ENCODE results near the gene TOX3.
A peak's percentile ranks its signal among the peaks of the same experiment; 100 is the strongest.

The TOX3 gene

DNA sequence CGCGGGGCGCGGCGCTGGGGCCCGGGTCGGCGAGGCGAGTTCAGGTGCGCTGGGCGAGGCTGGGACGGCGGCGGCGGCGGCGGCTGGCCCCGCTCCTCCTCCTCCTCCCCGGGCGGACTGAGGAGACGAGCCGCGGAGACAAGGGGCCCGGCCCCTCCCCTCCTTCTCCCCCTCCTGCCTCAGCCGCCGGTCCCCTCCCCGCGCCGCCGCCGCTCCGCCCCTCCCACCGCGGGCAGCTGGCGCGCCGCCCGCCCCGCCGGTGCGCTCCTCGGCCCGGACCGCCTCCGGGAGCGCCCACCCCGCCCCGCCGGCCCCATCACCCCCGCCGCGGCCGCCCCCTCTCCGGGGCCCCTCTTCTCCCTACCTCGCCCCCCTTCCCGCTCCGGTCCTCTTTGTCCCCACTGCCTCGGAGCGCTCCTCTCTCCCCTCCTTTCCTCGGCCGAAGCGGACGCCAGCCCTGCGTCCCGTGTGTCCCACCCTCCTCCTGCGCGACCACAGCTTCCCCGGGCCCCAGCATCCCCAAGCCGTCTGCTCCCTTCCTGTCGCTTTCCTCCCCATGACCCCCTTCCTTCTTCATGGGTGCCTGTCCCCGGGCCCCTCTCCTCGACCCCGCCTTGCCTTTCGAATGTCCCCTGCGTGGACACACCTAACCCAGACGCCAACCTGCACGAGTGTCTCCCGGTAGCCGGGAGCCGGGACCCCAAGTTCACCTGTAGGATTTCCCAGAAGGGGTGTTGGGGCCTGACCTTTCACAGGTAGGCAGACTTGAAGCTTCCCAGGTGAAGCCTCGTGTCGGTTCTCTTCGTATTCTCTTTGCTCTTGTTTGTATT lies at the start of gene TOX3:
Gene TOX3 (minus strand): TSS at position 140 of the 830 bp plus-strand sequence. CDS start 420 bp downstream, outside the sequence.
- peak within 1 kb of the TSS; percentile 63 to 68 for H3K4me3 ChIP-seq (ENCODE audit: low read depth in 1 of 2, low read length in 2 of 2)
- H3K4me1 ChIP-seq (ENCODE audit: control insufficient read depth in 1 of 2, insufficient read depth in 2 of 2, low read length in 2 of 2), result peaks cover 0 to 18% of the 10 kb centered on the region in 2 donors
- H3K9me3 ChIP-seq (ENCODE audit: control insufficient read depth in 1 of 2, low read length in 2 of 2), result no peaks in the 10 kb centered on the region
- H3K27ac ChIP-seq (ENCODE audit: low read length), result no peak within 1 kb of the TSS
- H3K27me3 ChIP-seq (ENCODE audit: low read depth, low read length), result no peaks in the 10 kb centered on the region
- no peaks in the 10 kb centered on the region for H3K36me3 ChIP-seq (ENCODE audit: control insufficient read depth in 1 of 2, insufficient read depth in 2 of 2, low read length in 2 of 2)

DNA sequence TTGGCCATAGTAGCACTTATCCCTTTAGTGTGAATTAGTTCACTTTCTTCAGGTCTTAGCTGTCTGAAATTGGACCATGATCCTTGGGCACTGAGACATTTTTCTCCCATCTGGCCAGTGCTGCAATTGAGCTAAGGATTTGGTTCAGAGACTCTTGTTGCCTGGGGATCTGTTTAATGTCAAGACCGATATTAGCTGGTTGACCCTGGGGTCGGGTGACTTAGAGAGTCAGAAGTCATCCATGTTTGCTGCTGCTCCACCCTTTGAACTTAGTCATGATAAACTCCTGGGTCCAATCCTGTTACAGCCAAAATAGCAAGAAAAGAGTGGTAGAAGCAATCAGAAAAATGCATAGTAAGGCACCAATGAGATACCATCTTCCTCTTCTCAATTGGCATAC lies 45.8 kb upstream of the TOX3 start:
- H3K4me3 ChIP-seq (ENCODE audit: low read depth in 1 of 2, low read length in 2 of 2), result no peak overlapping the region
- no peaks in the 10 kb centered on the region for H3K27me3 ChIP-seq (ENCODE audit: low read depth, low read length)
- no peaks in the 10 kb centered on the region for H3K36me3 ChIP-seq (ENCODE audit: control insufficient read depth in 1 of 2, insufficient read depth in 2 of 2, low read length in 2 of 2)
- H3K9me3 ChIP-seq (ENCODE audit: control insufficient read depth in 1 of 2, low read length in 2 of 2), result no peaks in the 10 kb centered on the region
- peaks cover 0 to 6% of the 10 kb centered on the region in 2 donors for H3K4me1 ChIP-seq (ENCODE audit: control insufficient read depth in 1 of 2, insufficient read depth in 2 of 2, low read length in 2 of 2)
- no peak overlapping the region for H3K27ac ChIP-seq (ENCODE audit: low read length)

DNA sequence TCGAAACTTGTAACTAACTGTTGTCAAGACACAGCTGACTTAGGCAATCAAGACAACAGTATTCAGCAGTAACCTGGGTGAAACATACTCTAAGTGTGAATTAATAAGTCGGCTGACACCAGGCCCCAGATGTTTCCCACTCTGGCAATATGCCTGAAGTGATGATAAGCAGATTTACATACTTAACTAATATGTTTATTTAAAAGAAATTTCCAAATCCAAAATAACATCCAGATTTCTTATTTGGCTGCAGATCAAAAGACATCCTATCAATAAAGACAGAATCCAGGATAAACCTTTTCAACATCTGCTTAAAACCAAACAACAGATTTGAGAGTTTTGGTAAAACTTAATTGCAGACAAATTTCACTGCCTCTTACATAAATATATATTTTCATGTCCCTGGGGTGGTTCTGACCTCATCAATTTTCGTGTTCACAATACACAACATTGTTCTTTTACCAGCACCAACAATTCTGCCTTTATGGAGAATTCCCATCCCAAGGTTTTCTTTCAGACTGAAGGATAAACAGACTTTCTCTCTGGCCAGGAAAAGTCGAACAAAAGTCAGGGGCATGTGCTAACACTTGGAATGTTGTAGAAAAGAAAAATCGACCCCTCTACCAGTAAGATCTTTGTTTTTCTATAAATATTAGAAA lies 45.1 kb upstream of the TOX3 start:
- Histone ChIP-seq H3K36me3 (ENCODE audit: control insufficient read depth in 1 of 2, insufficient read depth in 2 of 2, low read length in 2 of 2) (no peaks in the 10 kb centered on the region), H3K9me3 (ENCODE audit: control insufficient read depth in 1 of 2, low read length in 2 of 2) (no peaks in the 10 kb centered on the region), H3K27ac (ENCODE audit: low read length) (no peak overlapping the region), H3K27me3 (ENCODE audit: low read depth, low read length) (no peaks in the 10 kb centered on the region), H3K4me1 (ENCODE audit: control insufficient read depth in 1 of 2, insufficient read depth in 2 of 2, low read length in 2 of 2) (no peaks in the 10 kb centered on the region), H3K4me3 (ENCODE audit: low read depth in 1 of 2, low read length in 2 of 2) (no peak overlapping the region)

DNA sequence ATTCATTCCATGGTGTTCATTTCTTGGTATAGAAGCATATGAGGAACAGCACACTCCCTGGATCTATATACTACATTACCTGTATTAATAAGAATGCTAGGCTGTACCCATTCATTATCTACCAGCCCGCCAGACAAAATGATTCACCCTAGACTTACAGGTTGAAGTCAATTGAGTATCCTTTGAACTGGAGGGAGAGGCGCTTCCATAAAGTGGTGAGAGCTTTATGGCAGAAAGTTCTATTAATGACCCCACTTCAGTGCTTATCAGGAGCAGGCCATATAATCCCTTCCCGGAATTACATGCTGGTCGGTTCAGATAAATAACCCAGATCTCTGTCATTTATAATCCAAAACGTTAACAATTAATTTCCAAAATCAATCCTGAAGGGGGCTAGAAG lies 44.5 kb upstream of the TOX3 start:
- no peaks in the 10 kb centered on the region for H3K9me3 ChIP-seq (ENCODE audit: control insufficient read depth in 1 of 2, low read length in 2 of 2)
- H3K36me3 ChIP-seq (ENCODE audit: control insufficient read depth in 1 of 2, insufficient read depth in 2 of 2, low read length in 2 of 2), result no peaks in the 10 kb centered on the region
- no peak overlapping the region for H3K27ac ChIP-seq (ENCODE audit: low read length)
- no peak overlapping the region for H3K4me3 ChIP-seq (ENCODE audit: low read depth in 1 of 2, low read length in 2 of 2)
- H3K27me3 ChIP-seq (ENCODE audit: low read depth, low read length), result no peaks in the 10 kb centered on the region
- no peaks in the 10 kb centered on the region for H3K4me1 ChIP-seq (ENCODE audit: control insufficient read depth in 1 of 2, insufficient read depth in 2 of 2, low read length in 2 of 2)

DNA sequence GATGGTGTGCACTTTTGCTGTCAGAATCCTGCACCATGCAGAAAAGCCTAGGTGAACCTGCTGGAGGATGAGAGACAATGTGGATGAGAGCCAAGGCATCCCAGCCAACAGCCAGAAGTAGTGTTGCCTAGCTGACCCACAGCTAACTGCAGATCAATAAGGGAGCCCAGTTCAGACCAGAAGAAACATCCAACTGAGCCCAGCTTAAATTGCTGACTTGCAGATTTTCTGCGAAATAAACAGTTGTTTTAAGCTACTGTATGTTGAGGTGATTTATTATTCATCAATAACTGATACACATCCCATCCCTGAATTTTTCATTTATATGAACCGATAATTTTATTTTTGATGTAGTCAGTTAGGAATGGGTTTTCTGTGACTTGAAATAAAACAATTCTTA lies 39.2 kb upstream of the TOX3 start:
- Histone ChIP-seq H3K36me3 (ENCODE audit: control insufficient read depth in 1 of 2, insufficient read depth in 2 of 2, low read length in 2 of 2) (no peaks in the 10 kb centered on the region), H3K27ac (ENCODE audit: low read length) (no peak overlapping the region), H3K27me3 (ENCODE audit: low read depth, low read length) (no peaks in the 10 kb centered on the region), H3K9me3 (ENCODE audit: control insufficient read depth in 1 of 2, low read length in 2 of 2) (no peaks in the 10 kb centered on the region), H3K4me3 (ENCODE audit: low read depth in 1 of 2, low read length in 2 of 2) (no peak overlapping the region), H3K4me1 (ENCODE audit: control insufficient read depth in 1 of 2, insufficient read depth in 2 of 2, low read length in 2 of 2) (no peaks in the 10 kb centered on the region)

DNA sequence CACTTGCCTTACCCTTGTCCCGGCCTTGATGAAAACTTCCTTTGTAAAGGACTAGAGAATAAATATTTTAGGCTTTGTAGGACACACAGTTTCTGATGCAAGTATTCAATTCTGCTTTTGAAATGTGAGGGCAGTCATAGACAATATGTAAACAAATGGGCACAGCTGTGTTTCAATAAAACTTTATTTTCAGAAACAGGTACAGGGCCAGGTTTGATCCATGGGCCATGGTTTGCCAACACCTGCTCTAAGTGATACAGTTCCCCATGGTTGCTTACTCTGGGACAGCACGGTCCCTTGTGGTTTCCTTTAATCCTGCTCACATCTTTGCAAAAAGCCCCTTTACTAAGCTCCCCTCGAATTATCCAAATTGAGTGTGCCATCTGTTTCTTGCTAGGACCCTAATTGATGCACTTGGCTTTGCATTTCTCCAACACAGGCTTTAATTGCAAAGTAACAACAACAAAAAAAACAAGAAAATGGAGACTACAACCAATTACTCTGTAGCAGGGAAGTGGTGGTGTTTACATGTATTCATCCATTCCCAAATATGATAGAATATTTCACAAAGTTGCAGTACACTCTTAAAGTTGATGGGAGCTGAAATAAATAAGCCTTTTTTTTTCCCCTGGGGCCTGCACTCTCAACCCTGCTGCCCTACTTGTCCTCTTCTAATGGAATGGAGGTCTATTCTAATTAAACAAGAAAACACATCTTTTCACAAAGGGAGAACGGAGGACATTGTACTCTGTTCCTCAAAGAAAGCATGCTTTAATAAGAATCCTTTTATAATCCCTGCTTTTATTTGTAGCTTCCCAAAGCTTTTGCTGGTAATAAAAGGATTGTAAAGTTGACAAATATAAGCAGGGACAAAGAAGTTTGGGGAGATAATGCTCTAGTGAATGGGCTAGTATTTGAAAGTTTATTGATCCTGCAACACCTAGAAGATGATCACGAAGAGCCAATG lies 37.7 kb upstream of the TOX3 start:
- Histone ChIP-seq H3K9me3 (ENCODE audit: control insufficient read depth in 1 of 2, low read length in 2 of 2) (no peaks in the 10 kb centered on the region), H3K27ac (ENCODE audit: low read length) (no peak overlapping the region), H3K4me1 (ENCODE audit: control insufficient read depth in 1 of 2, insufficient read depth in 2 of 2, low read length in 2 of 2) (no peaks in the 10 kb centered on the region), H3K4me3 (ENCODE audit: low read depth in 1 of 2, low read length in 2 of 2) (no peak overlapping the region), H3K36me3 (ENCODE audit: control insufficient read depth in 1 of 2, insufficient read depth in 2 of 2, low read length in 2 of 2) (no peaks in the 10 kb centered on the region), H3K27me3 (ENCODE audit: low read depth, low read length) (no peaks in the 10 kb centered on the region)

DNA sequence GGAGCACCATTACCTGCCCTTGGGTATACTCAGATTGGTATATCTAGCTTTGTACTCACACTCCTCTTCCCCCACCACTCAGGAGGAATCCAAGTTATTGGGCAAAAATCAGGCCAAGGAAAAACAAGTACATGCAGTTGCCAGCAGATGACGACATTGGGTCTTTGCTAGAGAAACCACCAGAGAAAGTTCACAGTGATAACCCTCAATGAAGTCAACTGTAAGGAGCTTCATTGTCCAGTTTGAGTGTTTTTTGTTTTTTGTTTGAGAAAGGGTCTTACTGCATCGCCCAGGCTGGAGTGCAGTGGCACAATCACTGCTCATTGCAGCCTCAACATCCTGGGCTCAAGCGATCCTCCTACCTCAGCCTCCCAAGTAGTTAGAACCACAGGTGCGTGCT lies 34.6 kb upstream of the TOX3 start:
- H3K4me3 ChIP-seq (ENCODE audit: low read depth in 1 of 2, low read length in 2 of 2), result no peak overlapping the region
- no peaks in the 10 kb centered on the region for H3K36me3 ChIP-seq (ENCODE audit: control insufficient read depth in 1 of 2, insufficient read depth in 2 of 2, low read length in 2 of 2)
- peaks cover 0 to 3% of the 10 kb centered on the region in 2 donors for H3K4me1 ChIP-seq (ENCODE audit: control insufficient read depth in 1 of 2, insufficient read depth in 2 of 2, low read length in 2 of 2)
- no peak overlapping the region for H3K27ac ChIP-seq (ENCODE audit: low read length)
- H3K9me3 ChIP-seq (ENCODE audit: control insufficient read depth in 1 of 2, low read length in 2 of 2), result no peaks in the 10 kb centered on the region
- no peaks in the 10 kb centered on the region for H3K27me3 ChIP-seq (ENCODE audit: low read depth, low read length)

DNA sequence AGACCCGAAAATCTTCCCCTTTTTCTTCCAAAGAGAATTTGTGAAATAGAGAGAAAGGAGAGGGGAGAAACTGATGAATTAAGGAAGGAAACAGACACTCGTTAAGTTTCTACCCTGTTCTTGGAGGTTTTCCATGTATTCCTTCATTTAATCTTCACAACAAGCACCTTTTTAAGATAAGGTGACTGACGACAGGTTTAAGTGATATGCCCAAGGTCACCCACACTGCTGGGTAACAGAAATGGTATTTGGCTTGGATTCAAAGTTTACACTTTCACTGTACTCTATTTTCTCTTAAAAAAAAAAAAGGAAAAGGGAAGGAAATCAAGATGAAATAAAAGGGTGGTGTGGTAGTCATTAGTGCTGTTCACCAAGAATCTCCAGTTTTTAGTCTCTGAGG lies 33.5 kb upstream of the TOX3 start:
- Histone ChIP-seq H3K9me3 (ENCODE audit: control insufficient read depth in 1 of 2, low read length in 2 of 2) (no peaks in the 10 kb centered on the region), H3K4me1 (ENCODE audit: control insufficient read depth in 1 of 2, insufficient read depth in 2 of 2, low read length in 2 of 2) (peaks cover 0 to 3% of the 10 kb centered on the region in 2 donors), H3K27ac (ENCODE audit: low read length) (no peak overlapping the region), H3K27me3 (ENCODE audit: low read depth, low read length) (no peaks in the 10 kb centered on the region), H3K36me3 (ENCODE audit: control insufficient read depth in 1 of 2, insufficient read depth in 2 of 2, low read length in 2 of 2) (no peaks in the 10 kb centered on the region), H3K4me3 (ENCODE audit: low read depth in 1 of 2, low read length in 2 of 2) (no peak overlapping the region)

DNA sequence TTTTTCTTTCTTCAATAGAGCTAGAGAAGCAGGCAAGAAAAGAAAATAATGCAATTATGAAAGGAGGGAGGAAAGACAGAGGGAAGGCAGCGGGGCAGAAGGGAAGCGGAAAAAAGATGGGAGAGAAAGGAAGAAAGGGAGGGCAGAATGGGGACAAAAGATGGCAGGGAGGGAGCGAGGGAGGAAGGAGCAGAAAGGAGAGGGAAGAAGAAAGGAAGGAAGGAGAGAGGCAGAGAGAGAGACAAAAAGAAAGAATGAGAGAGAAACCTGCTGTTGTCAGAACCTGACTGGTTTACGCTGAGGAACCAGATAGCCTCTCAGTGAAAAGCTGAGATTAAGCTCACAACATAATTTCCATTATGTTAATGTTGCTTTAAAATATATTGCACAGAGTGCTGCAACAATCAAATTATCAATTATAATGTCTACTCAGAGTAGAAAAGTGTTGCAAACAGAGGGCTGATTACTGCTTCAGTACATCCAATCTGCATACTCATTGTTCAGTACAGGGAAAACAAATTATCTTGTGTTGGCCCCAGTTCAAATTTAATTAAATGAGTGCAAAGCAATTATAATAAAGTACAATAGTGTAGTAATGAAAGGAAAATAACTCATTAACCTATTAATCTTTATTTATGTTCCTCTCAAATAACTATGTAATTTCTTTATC lies 32.0 kb upstream of the TOX3 start:
- Histone ChIP-seq H3K27ac (ENCODE audit: low read length) (no peak overlapping the region), H3K9me3 (ENCODE audit: control insufficient read depth in 1 of 2, low read length in 2 of 2) (no peaks in the 10 kb centered on the region), H3K27me3 (ENCODE audit: low read depth, low read length) (no peaks in the 10 kb centered on the region), H3K36me3 (ENCODE audit: control insufficient read depth in 1 of 2, insufficient read depth in 2 of 2, low read length in 2 of 2) (no peaks in the 10 kb centered on the region), H3K4me3 (ENCODE audit: low read depth in 1 of 2, low read length in 2 of 2) (no peak overlapping the region), H3K4me1 (ENCODE audit: control insufficient read depth in 1 of 2, insufficient read depth in 2 of 2, low read length in 2 of 2) (peaks cover 0 to 3% of the 10 kb centered on the region in 2 donors)

DNA sequence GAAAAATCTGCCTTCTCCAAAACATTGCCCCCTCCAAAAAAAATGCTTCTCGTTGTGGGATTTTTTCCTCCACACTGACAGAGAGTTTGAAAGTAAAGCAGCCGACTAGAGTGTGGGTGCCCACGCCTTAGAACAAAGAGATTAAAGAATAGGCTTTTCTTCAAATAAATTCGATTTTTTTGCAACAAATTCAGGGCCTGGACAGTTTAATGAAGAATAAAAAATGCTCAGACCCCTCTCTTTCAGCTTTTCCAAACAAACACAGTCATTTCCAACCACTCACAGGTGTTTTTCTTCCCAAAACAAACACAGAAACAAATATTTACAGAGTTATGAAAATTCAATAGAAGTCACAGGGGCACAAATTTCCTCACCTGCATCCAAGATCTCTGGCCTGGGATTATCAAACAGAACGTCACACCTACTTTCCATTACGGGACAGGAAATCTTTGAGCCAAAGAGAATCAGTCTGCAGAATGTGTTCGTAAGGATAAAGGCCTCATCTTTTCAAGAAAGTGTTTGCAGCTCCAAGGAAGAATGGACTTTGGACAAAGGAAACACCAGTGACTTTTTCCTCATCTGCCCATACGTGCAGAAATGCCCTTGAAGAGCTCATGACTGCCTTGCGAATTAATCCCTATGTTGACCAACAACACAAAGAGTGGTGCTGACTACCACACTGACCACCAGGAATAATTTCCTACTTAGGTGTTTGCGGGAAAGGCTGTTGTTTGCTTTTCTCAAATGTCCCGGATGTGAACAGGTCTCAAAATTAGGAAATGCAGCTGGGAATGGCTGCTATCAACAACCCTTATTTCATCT lies 31.3 kb upstream of the TOX3 start:
- H3K27me3 ChIP-seq (ENCODE audit: low read depth, low read length), result no peaks in the 10 kb centered on the region
- H3K4me3 ChIP-seq (ENCODE audit: low read depth in 1 of 2, low read length in 2 of 2), result no peak overlapping the region
- no peaks in the 10 kb centered on the region for H3K9me3 ChIP-seq (ENCODE audit: control insufficient read depth in 1 of 2, low read length in 2 of 2)
- no peaks in the 10 kb centered on the region for H3K36me3 ChIP-seq (ENCODE audit: control insufficient read depth in 1 of 2, insufficient read depth in 2 of 2, low read length in 2 of 2)
- H3K27ac ChIP-seq (ENCODE audit: low read length), result no peak overlapping the region
- peaks cover 0 to 3% of the 10 kb centered on the region in 2 donors for H3K4me1 ChIP-seq (ENCODE audit: control insufficient read depth in 1 of 2, insufficient read depth in 2 of 2, low read length in 2 of 2)

Data from muscle layer of duodenum (tissue), 2 donors.